Natural killer cell treated with Interleukin-12 subunit alpha and Interleukin-12 subunit beta and Interleukin-15 and Interleukin-18, amount 100 ng/mL, for 72 hours (primary cell): ENCODE data around the gene GRIA1. TPM values are rescaled to one million over a fixed set of nuclear protein-coding genes. Genes with fewer than 3 reads are reported as not detected.

Source experiments
- ATAC-seq, 2 donors: fragments of 150-1000 bp; cut with Tn5 transposase in 1 of 2; sonication (Bioruptor Pico), chemical (Tn5 transposase) in 1 of 2; 2 replicates each; pipeline ENCODE4 v1.10.0; 2021
- DNase-seq: peaks from one replicate; pipeline ENCODE4 v3.0.0; 2022; ENCODE audit warnings: low spot score
- H3K27ac Mint-ChIP-seq, 2 donors: 1 replicate in 1 of 2; 2 replicates in 1 of 2; pipeline ENCODE4 v1.8.0; 2022; ENCODE audit warnings: mixed read lengths in 2 of 2, mild to moderate bottlenecking in 1 of 2, moderate library complexity in 1 of 2
- H3K27me3 Mint-ChIP-seq, 2 donors: 1 replicate in 1 of 2; 2 replicates in 1 of 2; pipeline ENCODE4 v1.8.0; 2022; ENCODE audit warnings: mixed read lengths in 2 of 2
- H3K36me3 Mint-ChIP-seq: one replicate; pipeline ENCODE4 v1.8.0; 2022; ENCODE audit warnings: mixed read lengths
- H3K4me1 Mint-ChIP-seq, 2 donors: 1 replicate in 1 of 2; 2 replicates in 1 of 2; pipeline ENCODE4 v1.8.0; 2022; ENCODE audit warnings: low read depth in 2 of 2, mixed read lengths in 2 of 2, mild to moderate bottlenecking in 1 of 2
- H3K4me3 Mint-ChIP-seq: one replicate; pipeline ENCODE4 v1.8.0; 2022; ENCODE audit warnings: mixed read lengths
- H3K9me3 Mint-ChIP-seq: 2 replicates; pipeline ENCODE4 v1.8.0; 2022; ENCODE audit warnings: mixed read lengths
- total RNA-seq, 2 donors: library from RNA; stranded (reverse); gene quantifications; one replicate each; pipeline ENCODE4 v1.2.3, GENCODE V29; 2022

The GRIA1 gene
- total RNA-seq: not detected

- Mint-ChIP-seq H3K27me3 (peaks cover 44% of the 10 kb centered on the region in 2 donors), H3K36me3 (no peaks in the 10 kb centered on the region), H3K4me3 (no peak within 1 kb of the TSS), H3K4me1 (no peaks in the 10 kb centered on the region), H3K27ac (no peak within 1 kb of the TSS), H3K9me3 (peaks cover 4% of the 10 kb centered on the region)
- DNase-seq: no peak
- no peak for ATAC-seq
These were observed at the start of gene GRIA1 for GRCh38 chr5:153490118-153491037. Gene GRIA1, plus strand, starts transcription at chr5:153490670.

GRCh38 chr5:153445875-153446579, 44.4 kb upstream of the GRIA1 start:
- no peaks in the 10 kb centered on the region for H3K9me3 Mint-ChIP-seq
- no peak overlapping the region for H3K4me3 Mint-ChIP-seq
- H3K27me3 Mint-ChIP-seq: no peaks in the 10 kb centered on the region
- H3K4me1 Mint-ChIP-seq: no peaks in the 10 kb centered on the region
- DNase-seq: no peak
- no peak overlapping the region for H3K27ac Mint-ChIP-seq
- H3K36me3 Mint-ChIP-seq: no peaks in the 10 kb centered on the region
- no peak for ATAC-seq

- H3K36me3 Mint-ChIP-seq: no peaks in the 10 kb centered on the region
- no peak overlapping the region for H3K4me3 Mint-ChIP-seq
- peaks cover 0 to 3% of the 10 kb centered on the region in 2 donors for H3K27me3 Mint-ChIP-seq
- no peak for ATAC-seq
- no peak overlapping the region for H3K27ac Mint-ChIP-seq
- DNase-seq: no peak
- H3K4me1 Mint-ChIP-seq: no peaks in the 10 kb centered on the region
- peaks cover 11% of the 10 kb centered on the region for H3K9me3 Mint-ChIP-seq
These were observed 42.9 kb upstream of the GRIA1 start for GRCh38 chr5:153447534-153447933.

GRCh38 chr5:153456354-153456753, 34.1 kb upstream of the GRIA1 start:
- H3K4me1 Mint-ChIP-seq: no peaks in the 10 kb centered on the region
- H3K27ac Mint-ChIP-seq: no peak overlapping the region
- DNase-seq: no peak
- ATAC-seq: no peak
- H3K27me3 Mint-ChIP-seq: peaks cover 6 to 7% of the 10 kb centered on the region in 2 donors
- H3K36me3 Mint-ChIP-seq: no peaks in the 10 kb centered on the region
- H3K9me3 Mint-ChIP-seq: peaks cover 16% of the 10 kb centered on the region
- no peak overlapping the region for H3K4me3 Mint-ChIP-seq

- DNase-seq (no peak), ATAC-seq (no peak)
- Mint-ChIP-seq H3K4me1 (no peaks in the 10 kb centered on the region), H3K36me3 (no peaks in the 10 kb centered on the region), H3K27ac (no peak overlapping the region), H3K27me3 (peaks cover 5 to 7% of the 10 kb centered on the region in 2 donors), H3K4me3 (no peak overlapping the region), H3K9me3 (peaks cover 13% of the 10 kb centered on the region)
These were observed 33.5 kb upstream of the GRIA1 start for GRCh38 chr5:153456993-153457392.

- H3K4me3 Mint-ChIP-seq: no peak overlapping the region
- no peaks in the 10 kb centered on the region for H3K4me1 Mint-ChIP-seq
- ATAC-seq (no peak), DNase-seq (no peak)
- H3K36me3 Mint-ChIP-seq: no peaks in the 10 kb centered on the region
- peaks cover 3 to 11% of the 10 kb centered on the region in 2 donors for H3K27me3 Mint-ChIP-seq
- H3K27ac Mint-ChIP-seq: no peak overlapping the region
- peaks cover 15% of the 10 kb centered on the region for H3K9me3 Mint-ChIP-seq
These were observed 32.2 kb upstream of the GRIA1 start for GRCh38 chr5:153458268-153458667.

GRCh38 chr5:153459051-153459743, 31.3 kb upstream of the GRIA1 start:
- no peak overlapping the region for H3K27ac Mint-ChIP-seq
- peaks cover 3 to 11% of the 10 kb centered on the region in 2 donors for H3K27me3 Mint-ChIP-seq
- DNase-seq (no peak), ATAC-seq (no peak)
- H3K9me3 Mint-ChIP-seq: peaks cover 8% of the 10 kb centered on the region
- no peaks in the 10 kb centered on the region for H3K36me3 Mint-ChIP-seq
- no peak overlapping the region for H3K4me3 Mint-ChIP-seq
- H3K4me1 Mint-ChIP-seq: no peaks in the 10 kb centered on the region

- no peaks in the 10 kb centered on the region for H3K36me3 Mint-ChIP-seq
- no peak overlapping the region for H3K27ac Mint-ChIP-seq
- DNase-seq: no peak
- H3K27me3 Mint-ChIP-seq: peaks cover 3 to 11% of the 10 kb centered on the region in 2 donors
- ATAC-seq: no peak
- H3K4me1 Mint-ChIP-seq: no peaks in the 10 kb centered on the region
- H3K9me3 Mint-ChIP-seq: peaks cover 8% of the 10 kb centered on the region
- no peak overlapping the region for H3K4me3 Mint-ChIP-seq
These were observed 30.0 kb upstream of the GRIA1 start for GRCh38 chr5:153460421-153460820.

GRCh38 chr5:153461341-153461740, 29.1 kb upstream of the GRIA1 start:
- Mint-ChIP-seq H3K9me3 (peaks cover 8% of the 10 kb centered on the region), H3K27ac (no peak overlapping the region), H3K27me3 (peaks cover 3 to 11% of the 10 kb centered on the region in 2 donors)

GRCh38 chr5:153463806-153464205, 26.7 kb upstream of the GRIA1 start:
- H3K36me3 Mint-ChIP-seq: no peaks in the 10 kb centered on the region
- no peaks in the 10 kb centered on the region for H3K4me1 Mint-ChIP-seq
- peaks cover 3 to 4% of the 10 kb centered on the region in 2 donors for H3K27me3 Mint-ChIP-seq
- ATAC-seq (no peak), DNase-seq (no peak)
- no peak overlapping the region for H3K4me3 Mint-ChIP-seq
- peaks cover 8% of the 10 kb centered on the region for H3K9me3 Mint-ChIP-seq
- no peak overlapping the region for H3K27ac Mint-ChIP-seq

More at GRCh38 chr5:153461341-153461740, 29.1 kb upstream of the GRIA1 start:
- H3K36me3 Mint-ChIP-seq: no peaks in the 10 kb centered on the region
- no peaks in the 10 kb centered on the region for H3K4me1 Mint-ChIP-seq
- ATAC-seq (no peak), DNase-seq (no peak)
- no peak overlapping the region for H3K4me3 Mint-ChIP-seq

GRCh38 chr5:153467546-153467945, 22.9 kb upstream of the GRIA1 start:
- ATAC-seq: no peak
- H3K27ac Mint-ChIP-seq: no peak overlapping the region
- H3K4me3 Mint-ChIP-seq: no peak overlapping the region
- H3K9me3 Mint-ChIP-seq: peaks cover 10% of the 10 kb centered on the region
- no peaks in the 10 kb centered on the region for H3K36me3 Mint-ChIP-seq
- no peaks in the 10 kb centered on the region for H3K4me1 Mint-ChIP-seq
- peaks cover 3 to 4% of the 10 kb centered on the region in 2 donors for H3K27me3 Mint-ChIP-seq
- no peak for DNase-seq

- ATAC-seq: no peak
- Mint-ChIP-seq H3K27me3 (peaks cover 3 to 14% of the 10 kb centered on the region in 2 donors), H3K36me3 (peaks cover 4% of the 10 kb centered on the region), H3K4me1 (no peaks in the 10 kb centered on the region), H3K27ac (no peak overlapping the region), H3K4me3 (no peak overlapping the region), H3K9me3 (peaks cover 8% of the 10 kb centered on the region)
- DNase-seq: no peak
These were observed 21.0 kb upstream of the GRIA1 start for GRCh38 chr5:153469423-153469822.

GRCh38 chr5:153470736-153471135, 19.7 kb upstream of the GRIA1 start:
- DNase-seq: no peak
- Mint-ChIP-seq H3K4me1 (no peaks in the 10 kb centered on the region), H3K4me3 (no peak overlapping the region), H3K36me3 (peaks cover 4% of the 10 kb centered on the region), H3K27me3 (peaks cover 3 to 14% of the 10 kb centered on the region in 2 donors), H3K27ac (no peak overlapping the region), H3K9me3 (peaks cover 8% of the 10 kb centered on the region)
- no peak for ATAC-seq
